ENCODE measurements around the gene TAF1B.
A peak's percentile ranks its signal among the peaks of the same experiment; 100 is the strongest.
"Not testable (repeated sequence)": the region's sequence is repeated elsewhere in the genome, so short reads cannot be mapped to it uniquely, and the experiment has no call there.

Gene TAF1B

DNA sequence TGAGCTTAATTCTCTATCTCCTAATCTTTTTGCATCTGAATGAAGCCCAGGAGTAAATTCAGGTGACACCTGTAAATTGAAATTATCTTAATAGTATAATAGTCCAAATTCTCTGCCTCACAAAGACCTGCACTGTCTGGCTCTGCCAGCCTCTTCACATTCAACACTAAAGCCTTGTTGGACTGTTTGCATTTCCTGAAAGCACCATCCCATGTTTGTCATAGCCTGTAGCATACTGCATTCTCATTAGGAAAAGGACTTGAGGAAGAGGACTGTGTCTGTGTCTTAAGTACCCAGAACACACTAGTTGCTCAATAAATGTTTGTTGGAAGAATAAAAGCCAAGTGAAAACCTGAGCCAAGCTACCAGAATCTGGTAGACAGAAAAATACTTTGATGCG is 65.4 kb downstream of the TAF1B start:
- DNase-seq (ENCODE audit: low read depth), result no peak
- no peak overlapping the region for H3K4me3 ChIP-seq (ENCODE audit: low read depth, low read length)
- TF ChIP-seq, protein P1, sequence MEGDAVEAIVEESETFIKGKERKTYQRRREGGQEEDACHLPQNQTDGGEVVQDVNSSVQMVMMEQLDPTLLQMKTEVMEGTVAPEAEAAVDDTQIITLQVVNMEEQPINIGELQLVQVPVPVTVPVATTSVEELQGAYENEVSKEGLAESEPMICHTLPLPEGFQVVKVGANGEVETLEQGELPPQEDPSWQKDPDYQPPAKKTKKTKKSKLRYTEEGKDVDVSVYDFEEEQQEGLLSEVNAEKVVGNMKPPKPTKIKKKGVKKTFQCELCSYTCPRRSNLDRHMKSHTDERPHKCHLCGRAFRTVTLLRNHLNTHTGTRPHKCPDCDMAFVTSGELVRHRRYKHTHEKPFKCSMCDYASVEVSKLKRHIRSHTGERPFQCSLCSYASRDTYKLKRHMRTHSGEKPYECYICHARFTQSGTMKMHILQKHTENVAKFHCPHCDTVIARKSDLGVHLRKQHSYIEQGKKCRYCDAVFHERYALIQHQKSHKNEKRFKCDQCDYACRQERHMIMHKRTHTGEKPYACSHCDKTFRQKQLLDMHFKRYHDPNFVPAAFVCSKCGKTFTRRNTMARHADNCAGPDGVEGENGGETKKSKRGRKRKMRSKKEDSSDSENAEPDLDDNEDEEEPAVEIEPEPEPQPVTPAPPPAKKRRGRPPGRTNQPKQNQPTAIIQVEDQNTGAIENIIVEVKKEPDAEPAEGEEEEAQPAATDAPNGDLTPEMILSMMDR (IDR thresholded peaks at IDR 0.05; ENCODE audit: insufficient read depth, low read depth, low read length, missing control alignments), result no peak

DNA sequence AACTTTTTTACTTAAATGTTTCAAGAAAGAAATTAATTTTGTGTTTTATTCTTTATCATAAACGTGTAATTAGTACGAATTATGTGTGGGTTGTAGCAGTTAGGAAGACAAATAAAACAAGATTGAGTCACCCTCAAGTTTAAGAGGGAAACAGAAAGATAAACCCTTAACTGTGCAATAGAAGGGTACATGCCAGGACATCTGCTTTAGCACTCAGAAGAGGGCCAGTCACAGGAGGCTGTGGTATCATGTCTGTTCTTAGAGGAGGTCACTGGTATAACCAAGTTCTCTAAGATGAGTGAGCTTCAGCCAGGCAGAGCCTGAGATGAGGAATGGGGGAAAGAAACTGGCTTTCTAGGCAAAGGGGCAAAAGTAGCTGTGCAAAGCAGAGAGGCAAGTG is 65.8 kb downstream of the TAF1B start:
- DNase-seq (ENCODE audit: low read depth), result no peak
- TF ChIP-seq, protein P1 (IDR thresholded peaks at IDR 0.05; ENCODE audit: insufficient read depth, low read depth, low read length, missing control alignments), result no peak
- H3K4me3 ChIP-seq (ENCODE audit: low read depth, low read length), result no peak overlapping the region

DNA sequence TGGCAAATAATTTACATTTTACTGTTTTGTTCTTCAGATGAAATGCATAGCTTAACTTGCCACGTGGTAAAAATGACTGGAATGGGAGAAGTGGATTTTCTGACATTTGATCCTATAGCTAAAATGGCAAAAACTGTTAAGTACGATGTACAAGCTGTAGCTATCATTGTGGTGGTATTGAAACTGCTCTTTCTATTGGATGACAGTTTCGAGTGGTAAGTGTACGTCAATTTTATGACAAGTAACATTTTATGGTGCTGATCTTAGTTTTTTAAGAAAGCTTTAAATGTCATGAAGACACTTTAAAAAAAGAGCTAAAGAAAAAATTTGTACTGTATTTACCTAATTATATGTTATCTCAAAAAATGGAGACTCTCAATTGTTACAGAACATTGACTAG is 67.4 kb downstream of the TAF1B start:
- no peak for DNase-seq (ENCODE audit: low read depth)
- H3K4me3 ChIP-seq (ENCODE audit: low read depth, low read length), result no peak overlapping the region
- TF ChIP-seq, protein P1 (IDR thresholded peaks at IDR 0.05; ENCODE audit: insufficient read depth, low read depth, low read length, missing control alignments), result no peak

DNA sequence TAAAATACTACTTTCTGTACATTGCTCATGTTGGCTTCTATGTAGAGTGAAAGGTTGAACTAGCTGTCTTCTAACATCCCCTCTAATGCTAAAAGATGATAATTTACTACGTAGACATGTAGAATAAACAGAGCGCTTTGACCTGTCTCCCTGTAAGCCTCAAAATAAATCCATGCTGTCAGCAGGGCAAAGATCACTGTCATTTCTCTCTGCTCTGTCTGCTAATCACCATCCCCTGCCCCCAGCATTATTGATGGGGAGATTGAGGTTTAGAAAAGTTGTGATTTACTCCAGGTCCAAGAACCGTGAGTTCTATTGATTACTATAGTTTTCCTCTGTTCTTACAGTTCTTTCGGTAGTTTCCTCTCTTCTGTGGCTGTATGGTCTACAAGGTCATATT is 69.2 kb downstream of the TAF1B start:
- TF ChIP-seq, protein P1 (IDR thresholded peaks at IDR 0.05; ENCODE audit: insufficient read depth, low read depth, low read length, missing control alignments), result no peak

DNA sequence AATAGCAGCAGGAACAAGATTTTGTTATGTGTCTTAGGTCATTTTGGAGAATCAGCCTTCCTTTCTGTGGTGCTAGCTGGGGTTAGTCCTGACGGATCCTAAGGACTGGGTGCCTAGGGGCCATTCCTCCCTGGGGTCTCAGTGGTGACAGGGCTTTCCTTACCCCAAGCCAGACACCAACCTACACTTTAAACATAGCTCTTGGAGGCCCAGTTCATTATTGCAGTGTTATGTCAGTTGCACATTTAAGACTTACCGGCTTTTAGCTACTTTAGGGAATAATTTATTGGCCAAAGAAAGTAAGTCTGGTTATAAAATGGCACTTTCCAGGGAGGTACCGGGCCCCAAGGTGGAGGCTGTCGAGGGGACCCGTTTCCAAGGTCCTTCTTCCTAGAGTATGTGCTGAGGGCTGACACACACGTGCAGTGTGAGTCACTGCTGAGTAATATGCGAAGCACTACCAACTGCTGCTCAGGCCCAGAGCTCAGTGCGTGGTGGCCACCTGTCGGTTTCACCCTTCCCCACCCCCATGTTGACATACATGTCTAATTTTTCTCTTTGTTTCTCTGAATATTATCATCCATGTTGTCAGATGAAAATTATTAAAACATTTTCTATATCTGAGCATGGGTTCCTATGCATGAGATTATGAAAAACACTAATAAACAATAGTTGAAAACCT is 71.3 kb downstream of the TAF1B start:
- peak; percentile 89 for DNase-seq (ENCODE audit: low read depth)
- TF ChIP-seq, protein P1 (IDR thresholded peaks at IDR 0.05; ENCODE audit: insufficient read depth, low read depth, low read length, missing control alignments), result peak; percentile 57
- no peak overlapping the region for H3K4me3 ChIP-seq (ENCODE audit: low read depth, low read length)

More for the DNA sequence above, 69.2 kb downstream of the TAF1B start:
- H3K4me3 ChIP-seq (ENCODE audit: low read depth, low read length), result no peak overlapping the region
- DNase-seq (ENCODE audit: low read depth), result no peak

DNA sequence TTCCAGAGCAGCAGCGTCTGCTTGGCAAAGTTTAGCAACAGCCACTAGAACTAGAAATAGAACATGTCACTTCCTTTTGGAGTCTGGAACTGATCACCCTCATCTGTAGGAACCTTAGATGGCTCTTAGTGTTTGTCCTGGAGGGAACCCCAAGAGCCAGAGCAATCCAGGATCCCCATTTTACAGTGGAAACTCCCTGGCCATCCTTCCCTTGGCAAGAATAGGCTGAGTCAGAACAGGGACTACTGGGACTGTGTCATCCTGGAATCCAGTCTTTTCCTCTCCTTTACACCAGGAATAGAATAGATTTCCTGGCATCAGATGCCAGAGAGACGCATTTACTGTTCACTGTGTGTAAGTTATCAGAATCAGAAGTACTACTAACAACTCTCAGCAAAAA is 75.0 kb downstream of the TAF1B start:
- no peak overlapping the region for H3K4me3 ChIP-seq (ENCODE audit: low read depth, low read length)
- TF ChIP-seq, protein P1 (IDR thresholded peaks at IDR 0.05; ENCODE audit: insufficient read depth, low read depth, low read length, missing control alignments), result no peak
- no peak for DNase-seq (ENCODE audit: low read depth)

DNA sequence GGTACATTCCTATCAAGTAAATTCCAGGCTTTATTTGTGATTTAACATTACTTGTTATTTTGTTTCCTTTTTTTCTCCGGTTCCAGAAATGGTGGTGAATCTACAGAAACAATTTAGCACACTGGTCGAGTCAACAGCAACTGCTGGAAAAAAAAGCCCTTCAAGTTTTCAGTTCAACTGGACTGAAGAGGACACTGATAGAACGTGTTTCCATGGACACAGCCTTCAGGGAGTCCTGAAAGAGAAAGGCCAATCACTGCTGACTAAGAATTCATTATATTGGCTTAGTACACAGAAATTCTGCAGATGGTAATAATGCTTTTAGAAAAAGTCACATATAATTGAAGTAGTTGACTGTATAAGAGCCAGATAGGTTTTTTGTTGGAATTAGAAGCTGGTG is 76.2 kb downstream of the TAF1B start:
- no peak overlapping the region for H3K4me3 ChIP-seq (ENCODE audit: low read depth, low read length)
- DNase-seq (ENCODE audit: low read depth), result no peak
- TF ChIP-seq, protein P1 (IDR thresholded peaks at IDR 0.05; ENCODE audit: insufficient read depth, low read depth, low read length, missing control alignments), result no peak

DNA sequence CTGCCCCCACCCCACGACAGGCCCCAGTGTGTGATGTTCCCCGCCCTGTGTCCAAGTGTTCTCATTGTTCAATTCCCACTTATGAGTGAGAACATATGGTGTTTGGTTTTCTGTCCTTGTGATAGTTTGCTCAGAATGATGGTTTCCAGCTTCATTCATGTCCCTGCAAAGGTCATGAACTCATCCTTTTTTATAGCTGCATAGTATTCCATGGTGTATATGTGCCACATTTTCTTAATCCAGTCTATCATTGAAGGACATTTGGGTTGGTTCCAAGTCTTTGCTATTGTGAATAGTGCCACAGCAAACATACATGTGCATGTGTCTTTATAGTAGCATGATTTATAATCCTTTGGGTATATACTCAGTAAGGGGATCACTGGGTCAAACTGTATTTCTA is 83.7 kb downstream of the TAF1B start:
- not testable (repeated sequence) for DNase-seq (ENCODE audit: low read depth); H3K4me3 ChIP-seq (ENCODE audit: low read depth, low read length)

Measured in GM12865 (cell line).